RCC 7860 (cell line): ENCODE data around the gene CISD3.

Source experiments
- DNase-seq: peaks from one replicate; pipeline ENCODE4 v3.0.0-alpha.2; 2015; ENCODE audit warnings: low spot score
- FAIRE-seq: peaks from 2 replicates; lab custom pipeline; 2012; peaks lifted over from hg19 to GRCh38; lab: Jason Lieb, UNC

CISD3 gene

DNA sequence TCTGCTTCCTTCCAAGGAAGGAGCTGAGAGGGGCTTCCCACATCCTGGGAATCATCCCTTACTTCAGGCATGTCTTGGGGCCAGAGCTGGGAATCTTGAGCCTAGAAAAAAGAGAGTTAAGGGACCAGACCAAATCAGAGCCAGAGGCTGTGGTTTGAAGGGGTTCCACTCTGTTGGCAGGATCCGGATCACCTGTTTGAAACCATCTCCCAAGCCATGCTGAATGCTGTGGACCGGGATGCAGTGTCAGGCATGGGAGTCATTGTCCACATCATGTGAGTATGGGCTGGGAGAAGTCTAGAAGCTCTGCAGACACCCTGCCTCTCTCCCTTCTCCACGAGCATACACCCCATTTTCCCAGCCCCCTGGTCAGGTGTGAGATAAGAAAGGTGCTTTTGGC lies 32.1 kb downstream of the CISD3 start:
- no peak for FAIRE-seq

DNA sequence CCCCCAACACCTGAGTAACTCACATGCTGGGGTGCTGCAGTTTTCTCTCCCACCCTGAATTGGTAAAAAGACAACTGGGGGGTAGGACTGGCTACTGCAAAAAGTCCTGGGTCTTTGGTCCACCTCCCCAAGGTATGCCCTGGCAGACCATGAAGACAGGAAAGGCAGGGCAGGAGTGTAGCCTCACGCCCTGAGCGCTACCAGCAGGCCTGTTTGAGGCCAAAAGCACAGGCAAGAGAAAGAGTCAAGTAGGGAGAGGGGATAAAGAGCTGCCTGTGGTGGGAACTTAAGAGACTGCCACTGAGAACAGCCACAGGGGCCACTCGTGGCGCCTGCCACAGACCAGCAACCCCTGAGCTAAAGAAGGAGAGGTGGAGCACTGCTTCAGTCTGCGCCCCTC lies 36.2 kb downstream of the CISD3 start:
- no peak for DNase-seq
- no peak for FAIRE-seq

More for the DNA sequence above, 32.1 kb downstream of the CISD3 start:
- DNase-seq: no peak

DNA sequence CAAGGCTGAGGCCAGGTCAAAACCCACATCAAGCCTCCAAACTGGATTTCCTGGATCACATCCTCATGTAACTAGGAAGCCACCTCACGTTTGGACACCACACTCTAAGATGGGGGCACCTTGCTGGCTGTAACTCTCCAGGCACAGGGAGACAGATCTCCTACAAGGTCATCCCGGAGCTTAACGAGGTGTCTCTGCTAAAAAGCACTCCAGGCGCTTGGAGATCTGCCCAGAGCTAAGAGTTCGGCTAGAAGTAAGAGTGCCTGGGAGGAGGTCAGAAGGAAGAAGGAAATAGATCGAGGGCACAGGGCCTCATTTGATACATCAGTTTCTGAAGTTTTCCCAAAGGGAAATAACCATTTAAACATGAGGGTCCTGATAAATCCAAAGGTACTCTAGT lies 38.3 kb downstream of the CISD3 start:
- FAIRE-seq: no peak

DNA sequence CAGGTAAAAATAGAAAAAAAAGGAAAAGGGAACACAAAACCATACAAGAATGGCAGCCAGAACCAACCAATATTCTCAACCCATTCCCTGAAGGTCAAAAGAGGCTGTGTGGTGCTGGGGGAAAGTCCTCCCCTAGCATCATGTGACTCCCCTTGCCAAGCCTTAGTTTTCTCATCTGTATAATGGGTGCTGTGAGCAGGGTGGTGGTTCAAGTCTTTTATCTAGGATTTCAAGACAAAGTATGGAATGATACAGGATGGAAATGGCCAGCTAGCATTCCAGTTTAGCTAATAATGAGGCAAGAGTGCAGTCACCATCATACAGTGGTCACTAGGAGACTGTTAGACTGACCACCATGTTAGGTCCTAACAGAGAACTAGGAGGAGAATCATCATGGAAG lies 43.1 kb downstream of the CISD3 start:
- DNase-seq (no peak), FAIRE-seq (no peak)

More for the DNA sequence above, 38.3 kb downstream of the CISD3 start:
- DNase-seq: no peak

DNA sequence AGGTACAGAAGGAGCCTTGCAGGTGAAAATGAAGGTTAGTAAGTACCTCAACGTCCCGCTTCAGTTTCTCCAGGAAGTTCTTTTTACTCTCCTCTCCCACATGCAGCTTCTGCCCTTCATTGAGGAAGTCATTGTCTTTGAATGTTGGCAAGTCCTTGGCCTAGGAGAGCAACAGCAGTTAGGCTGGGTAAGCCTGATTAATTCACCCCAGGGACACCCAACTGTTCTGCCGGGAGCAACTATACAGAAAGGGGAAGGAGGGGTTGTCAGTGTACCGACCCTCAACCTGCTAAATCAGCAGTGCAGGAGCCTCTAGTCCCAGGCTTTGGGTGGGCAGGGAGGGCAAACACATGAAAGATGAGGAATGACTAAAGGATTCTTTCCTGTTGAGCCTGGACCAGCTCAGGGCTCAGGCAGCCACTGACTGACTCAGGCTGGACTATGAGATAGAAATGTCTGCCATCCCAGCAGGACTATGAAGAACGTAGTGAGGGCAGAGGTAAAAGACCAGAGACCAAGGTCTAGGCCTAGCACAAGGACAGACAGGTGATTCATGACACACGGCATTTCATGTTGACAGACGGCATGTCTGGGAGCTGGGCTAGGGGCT lies 47.6 kb downstream of the CISD3 start:
- FAIRE-seq (no peak), DNase-seq (no peak)

DNA sequence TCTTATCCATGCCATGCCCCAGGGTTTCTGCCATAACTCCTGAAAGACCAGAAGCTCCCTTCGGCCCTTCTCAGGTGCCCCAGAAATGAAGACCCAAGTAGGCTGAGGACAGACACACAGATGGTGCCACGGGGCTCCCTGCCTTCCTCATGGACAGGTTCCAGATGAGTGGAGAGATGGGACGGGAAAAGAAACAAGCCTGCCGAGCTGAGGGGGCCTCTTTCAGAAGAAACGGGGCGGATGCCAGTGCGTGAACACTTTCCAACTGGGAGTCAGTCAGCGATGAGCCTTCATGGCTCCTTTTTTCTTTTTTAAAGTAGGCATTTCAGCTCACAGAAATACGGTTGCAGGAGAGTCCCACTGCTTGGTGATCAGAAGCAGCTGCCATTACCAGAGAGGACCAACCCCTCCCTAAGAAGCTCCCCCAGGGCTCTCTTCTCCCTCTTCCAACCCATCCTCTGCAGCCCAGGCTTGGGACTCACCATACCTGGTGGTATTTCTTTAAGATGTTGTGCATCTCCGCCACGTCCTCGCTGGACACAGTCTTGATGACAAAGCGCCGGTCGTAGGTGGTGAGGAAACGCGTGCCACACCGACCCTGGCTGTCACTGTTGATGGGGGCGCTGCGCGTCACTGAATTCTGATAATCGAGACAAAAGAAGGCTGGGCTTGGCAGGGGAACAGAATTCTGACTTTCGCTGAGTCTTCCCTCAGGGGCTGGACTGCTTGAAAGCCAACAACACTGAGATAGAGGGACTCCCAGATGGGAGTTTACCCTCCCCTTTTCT lies 50.0 kb downstream of the CISD3 start:
- DNase-seq (no peak), FAIRE-seq (no peak)

DNA sequence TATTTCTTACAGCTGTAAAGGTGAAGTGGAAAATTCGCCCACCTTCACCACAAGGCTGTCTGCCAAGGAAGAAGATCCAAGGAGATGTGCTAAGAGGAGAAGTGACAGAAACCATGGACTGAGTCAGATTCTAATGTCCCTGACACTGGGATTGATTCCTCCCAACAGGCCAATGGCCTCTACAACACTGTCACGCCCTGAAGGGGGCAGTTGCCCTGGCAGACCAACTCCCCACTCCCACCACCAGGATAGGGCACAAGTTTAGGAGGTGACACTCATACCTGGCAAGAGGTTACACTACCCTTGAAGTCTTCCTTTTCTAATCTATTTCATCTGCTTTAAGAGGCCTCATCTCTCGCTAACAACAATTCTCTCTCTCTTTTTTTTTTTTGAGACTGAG lies 53.1 kb downstream of the CISD3 start:
- no peak for DNase-seq
- no peak for FAIRE-seq
